H9 (cell line): ENCODE data around the gene TSPAN32. TPM values are rescaled to one million over a fixed set of nuclear protein-coding genes. Genes with fewer than 3 reads are reported as not detected.

Experiments
- DNase-seq: peaks from one replicate; pipeline ENCODE4 v3.0.0-alpha.2; 2017
- H2AFZ ChIP-seq: one replicate; pipeline ENCODE4 v1.6.1; 2013; ENCODE audit warnings: mild to moderate bottlenecking, low read length, control low read depth, moderate library complexity
- H2AK5ac ChIP-seq: 2 replicates; pipeline ENCODE4 v1.6.1; 2013; ENCODE audit warnings: low read length, control low read depth, mixed read lengths; ENCODE audit not compliant: insufficient read length
- H2BK120ac ChIP-seq: one replicate; pipeline ENCODE4 v1.6.1; 2013; ENCODE audit warnings: low read depth, mild to moderate bottlenecking, low read length, control low read depth, inconsistent platforms; ENCODE audit not compliant: poor library complexity, severe bottlenecking
- H2BK12ac ChIP-seq: 2 replicates; pipeline ENCODE4 v1.6.1; 2013; ENCODE audit warnings: low read length, control low read depth, mixed read lengths, low read depth; ENCODE audit not compliant: insufficient read length
- H2BK15ac ChIP-seq: 2 replicates; pipeline ENCODE4 v1.6.1; 2013; ENCODE audit warnings: low read depth, low read length, control low read depth
- H2BK20ac ChIP-seq: one replicate; pipeline ENCODE4 v1.6.1; 2013; ENCODE audit warnings: low read depth, mild to moderate bottlenecking, low read length, control low read depth, inconsistent platforms; ENCODE audit not compliant: poor library complexity, severe bottlenecking
- H2BK5ac ChIP-seq: 2 replicates; pipeline ENCODE4 v1.6.1; 2013; ENCODE audit warnings: low read length, control low read depth, mixed read lengths; ENCODE audit not compliant: insufficient read length
- H3K14ac ChIP-seq: 2 replicates; pipeline ENCODE4 v1.6.1; 2013; ENCODE audit warnings: low read length, control low read depth; ENCODE audit not compliant: insufficient read depth
- H3K18ac ChIP-seq: 2 replicates; pipeline ENCODE4 v1.6.1; 2013; ENCODE audit warnings: low read depth, mild to moderate bottlenecking, mixed read lengths, low read length, control low read depth; ENCODE audit not compliant: insufficient read length
- H3K23ac ChIP-seq: 2 replicates; pipeline ENCODE4 v1.6.1; 2013; ENCODE audit warnings: low read length, control low read depth, mixed read lengths, low read depth; ENCODE audit not compliant: insufficient read length
- H3K23me2 ChIP-seq: 2 replicates; pipeline ENCODE4 v1.6.1; 2013; ENCODE audit warnings: low read depth, mild to moderate bottlenecking, mixed read lengths, low read length, control low read depth; ENCODE audit not compliant: insufficient read length, poor library complexity, severe bottlenecking
- H3K27ac ChIP-seq: 2 replicates; pipeline ENCODE4 v1.5.1; 2013; ENCODE audit warnings: low read length, control low read depth, mixed read lengths, low read depth; ENCODE audit not compliant: insufficient read length
- H3K27me3 ChIP-seq: 2 replicates; pipeline ENCODE4 v1.6.1; 2013; ENCODE audit warnings: low read length, control low read depth, inconsistent platforms; ENCODE audit not compliant: insufficient read depth
- H3K4ac ChIP-seq: 2 replicates; pipeline ENCODE4 v1.6.1; 2013; ENCODE audit warnings: low read depth, mild to moderate bottlenecking, control low read depth, inconsistent platforms, low read length, moderate library complexity
- H3K4me1 ChIP-seq: 2 replicates; pipeline ENCODE4 v1.6.1; 2013; ENCODE audit warnings: low read length, control low read depth, inconsistent platforms; ENCODE audit not compliant: insufficient read depth
- H3K4me2 ChIP-seq: 2 replicates; pipeline ENCODE4 v1.6.1; 2013; ENCODE audit warnings: low read length, control low read depth, mixed read lengths; ENCODE audit not compliant: insufficient read length, insufficient read depth
- H3K56ac ChIP-seq: 2 replicates; pipeline ENCODE4 v1.6.1; 2013; ENCODE audit warnings: low read depth, mild to moderate bottlenecking, mixed read lengths, low read length, control low read depth; ENCODE audit not compliant: insufficient read length
- H3K79me1 ChIP-seq: 2 replicates; pipeline ENCODE4 v1.6.1; 2013; ENCODE audit warnings: low read depth, mild to moderate bottlenecking, moderate library complexity, low read length, control low read depth, inconsistent platforms; ENCODE audit not compliant: insufficient read depth, poor library complexity, severe bottlenecking
- H3K79me2 ChIP-seq: 2 replicates; pipeline ENCODE4 v1.6.1; 2013; ENCODE audit warnings: low read length, control low read depth, inconsistent platforms; ENCODE audit not compliant: insufficient read depth
- H3K9ac ChIP-seq: 2 replicates; pipeline ENCODE4 v1.6.1; 2013; ENCODE audit warnings: low read length, control low read depth, mixed read lengths; ENCODE audit not compliant: insufficient read length; ENCODE audit errors: extremely low read depth
- H3K9me3 ChIP-seq: one replicate; pipeline ENCODE4 v1.6.1; 2013; ENCODE audit warnings: low read depth, low read length, inconsistent platforms; ENCODE audit not compliant: control insufficient read depth
- H3T11ph ChIP-seq: one replicate; pipeline ENCODE4 v1.6.1; 2013; ENCODE audit warnings: mild to moderate bottlenecking, low read length, control low read depth, inconsistent platforms
- H4K20me1 ChIP-seq: one replicate; pipeline ENCODE4 v1.6.1; 2013; ENCODE audit not compliant: control insufficient read depth, insufficient read length, insufficient read depth
- H4K5ac ChIP-seq: 2 replicates; pipeline ENCODE4 v1.6.1; 2013; ENCODE audit warnings: low read depth, mild to moderate bottlenecking, mixed read lengths, low read length, control low read depth; ENCODE audit not compliant: insufficient read length
- H4K8ac ChIP-seq: replicated peaks from 2 replicates; pipeline ENCODE4 v1.6.1; 2013; ENCODE audit warnings: low read length, control low read depth, mixed read lengths, low read depth; ENCODE audit not compliant: insufficient read length
- H4K91ac ChIP-seq: 2 replicates; pipeline ENCODE4 v1.6.1; 2013; ENCODE audit warnings: low read depth, mild to moderate bottlenecking, moderate library complexity, mixed read lengths, low read length, control low read depth; ENCODE audit not compliant: insufficient read length
- H3K27ac Mint-ChIP-seq, 3 experiments: 2 replicates in 2 of 3; 3 replicates in 1 of 3; pipeline ENCODE4 v1.8.0; 2020 to 2021; ENCODE audit warnings: mixed read lengths in 3 of 3, mild to moderate bottlenecking in 1 of 3, moderate library complexity in 1 of 3
- H3K27me3 Mint-ChIP-seq: 2 replicates; pipeline ENCODE4 v1.8.0; 2021; ENCODE audit warnings: low read depth, mild to moderate bottlenecking, moderate library complexity, mixed read lengths
- H3K36me3 Mint-ChIP-seq, 3 experiments: 2 replicates in 2 of 3; 3 replicates in 1 of 3; pipeline ENCODE4 v1.8.0; 2020 to 2021; ENCODE audit warnings: low read depth in 3 of 3, mixed read lengths in 3 of 3; ENCODE audit not compliant: insufficient read depth in 1 of 3
- H3K4me1 Mint-ChIP-seq, 2 experiments: 2 replicates each; pipeline ENCODE4 v1.8.0; 2020; ENCODE audit warnings: mixed read lengths in 2 of 2
- H3K4me3 Mint-ChIP-seq, 2 experiments: 2 replicates in 1 of 2; 3 replicates in 1 of 2; pipeline ENCODE4 v1.8.0; 2020 to 2021; ENCODE audit warnings: mild to moderate bottlenecking in 2 of 2, mixed read lengths in 2 of 2, moderate library complexity in 1 of 2
- H3K9me3 Mint-ChIP-seq, 2 experiments: 2 replicates in 1 of 2; 3 replicates in 1 of 2; pipeline ENCODE4 v1.8.0; 2020; ENCODE audit warnings: mild to moderate bottlenecking in 2 of 2, mixed read lengths in 2 of 2, moderate library complexity in 1 of 2
- CTCF ChIP-seq: fragments of 200-600 bp; sonication (generic); conservative IDR thresholded peaks from 3 replicates; pipeline ENCODE4 v1.8.0; 2021; ENCODE audit warnings: antibody characterized with exemption, mild to moderate bottlenecking
- WGBS: extraction: QIAGEN DNeasy Blood & Tissue Kit; methylation state at CpG from one replicate; pipeline ENCODE4 v1.1.7; 2013; ENCODE audit warnings: missing lambda C conversion rate, low lambda C conversion rate, mixed read lengths; ENCODE audit not compliant: insufficient read length; ENCODE audit errors: extremely low coverage; 5-methylcytosine and 5-hydroxymethylcytosine counted together
- total RNA-seq: library from RNA; stranded (reverse); gene quantifications from 2 replicates; pipeline ENCODE4 v1.2.1, GENCODE V29; 2021

Gene TSPAN32
- total RNA-seq, 1 experiment from 2014 or later = not detected

DNA sequence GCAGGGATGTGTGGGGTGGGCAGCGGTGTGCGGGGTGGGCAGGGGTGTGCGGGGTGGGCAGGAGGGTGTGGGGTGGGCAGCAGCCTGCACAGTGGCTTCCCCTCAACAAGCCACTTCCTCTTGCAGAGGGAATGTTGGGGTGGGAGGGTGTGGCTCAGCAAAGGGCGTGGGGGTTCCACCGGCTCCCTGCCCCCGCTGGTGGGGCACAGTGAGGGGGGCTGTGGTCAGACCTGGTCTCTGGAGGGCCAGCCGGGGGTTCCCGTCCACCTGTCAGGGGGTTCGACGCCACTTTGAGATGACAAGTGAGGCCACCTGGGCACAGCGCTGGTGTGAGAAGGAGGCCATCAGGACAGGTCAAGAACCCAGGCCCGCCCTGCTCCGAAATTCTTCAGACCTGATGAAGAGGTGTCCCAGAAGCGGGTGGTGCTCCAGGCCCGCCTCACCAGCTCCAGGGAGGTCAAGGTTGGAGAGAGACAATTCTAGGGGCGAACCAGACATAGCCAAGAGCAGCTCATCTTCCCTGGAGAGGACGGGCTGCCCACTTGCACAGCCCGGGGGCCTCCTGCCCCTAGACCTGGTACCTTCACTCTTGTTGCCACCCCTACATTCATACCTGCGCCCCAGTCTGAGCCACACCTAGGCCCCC, 1.4 kb upstream of the TSPAN32 start:
- Histone ChIP-seq H2BK20ac (no peak overlapping the region), H2BK5ac (no peak overlapping the region), H2BK12ac (no peak overlapping the region), H3K79me2 (no peaks in the 10 kb centered on the region), H3K27ac (no peak overlapping the region), H3K4me1 (no peaks in the 10 kb centered on the region), H3K27me3 (no peaks in the 10 kb centered on the region; the same call in 1 of the 2 replicates), H3K18ac (no peak overlapping the region), H3K79me1 (no peaks in the 10 kb centered on the region), H3K4me2 (no peak overlapping the region), H3K23ac (no peak overlapping the region), H4K8ac (no peak overlapping the region), H4K20me1 (no peaks in the 10 kb centered on the region), H3K14ac (no peak overlapping the region), H2BK120ac (no peak overlapping the region), H3K23me2 (no peaks in the 10 kb centered on the region), H3K4ac (no peak overlapping the region), H2AK5ac (no peak overlapping the region), H3T11ph (no peak overlapping the region), H2BK15ac (no peak overlapping the region), H3K9ac (no peak overlapping the region), H4K5ac (no peak overlapping the region), H4K91ac (no peak overlapping the region), H2AFZ (no peak overlapping the region), H3K56ac (no peak overlapping the region), H3K9me3 (no peaks in the 10 kb centered on the region)
- Mint-ChIP-seq H3K9me3 (no peaks in the 10 kb centered on the region), H3K36me3 (no peaks in the 10 kb centered on the region), H3K27ac (no peak overlapping the region), H3K4me1 (no peaks in the 10 kb centered on the region), H3K4me3 (no peak overlapping the region), H3K27me3 (peaks cover 18% of the 10 kb centered on the region)
- WGBS = no CpG with 5 or more reads among the region's 19 CpGs
- TF ChIP-seq CTCF = no peak
- DNase-seq = no peak
